ENCODE measurements around the gene DUSP22.

DUSP22 gene

GRCh38 chr6:353642-354614 is 61.6 kb downstream of the DUSP22 start:
- no peak for DNase-seq

GRCh38 chr6:354631-355280 is 62.5 kb downstream of the DUSP22 start:
- no peak for DNase-seq

- DNase-seq = no peak
Measured at GRCh38 chr6:355373-356208, 63.3 kb downstream of the DUSP22 start.

GRCh38 chr6:356828-357251 is 64.6 kb downstream of the DUSP22 start:
- DNase-seq = no peak

GRCh38 chr6:357261-357790 is 65.0 kb downstream of the DUSP22 start:
- DNase-seq = no peak

GRCh38 chr6:357791-358341 is 65.6 kb downstream of the DUSP22 start:
- peak in 1 of 2 donors; percentile 38 for DNase-seq

GRCh38 chr6:358432-358831 is 66.1 kb downstream of the DUSP22 start:
- no peak for DNase-seq

- no peak for DNase-seq
Measured at GRCh38 chr6:358847-359246, 66.6 kb downstream of the DUSP22 start.

- DNase-seq = no peak
Measured at GRCh38 chr6:359261-360035, 67.2 kb downstream of the DUSP22 start.

- DNase-seq = no peak
Measured at GRCh38 chr6:360349-360748, 68.1 kb downstream of the DUSP22 start.

- no peak for DNase-seq
Measured at GRCh38 chr6:360764-361373, 68.6 kb downstream of the DUSP22 start.

GRCh38 chr6:361411-362132 is 69.3 kb downstream of the DUSP22 start:
- DNase-seq = no peak

GRCh38 chr6:362231-362923 is 70.1 kb downstream of the DUSP22 start:
- DNase-seq = no peak

GRCh38 chr6:362924-363249 is 70.6 kb downstream of the DUSP22 start:
- DNase-seq = no peak

- DNase-seq = no peak
Measured at GRCh38 chr6:363291-363690, 71.0 kb downstream of the DUSP22 start.

GRCh38 chr6:363909-364308 is 71.6 kb downstream of the DUSP22 start:
- DNase-seq = no peak

GRCh38 chr6:364609-365540 is 72.6 kb downstream of the DUSP22 start:
- no peak for DNase-seq

- no peak for DNase-seq
Measured at GRCh38 chr6:365835-366234, 73.5 kb downstream of the DUSP22 start.
